C4-2B (cell line): Measurements from ENCODE around the gene ATOSA.

ENCODE experiments used
- H3K27ac ChIP-seq: fragments of 450-650 bp; 2 replicates; pipeline ENCODE4 v1.5.1; 2017
- ZFX ChIP-seq: fragments of 450-650 bp; IDR thresholded peaks from 2 replicates; pipeline ENCODE4 v1.6.1; 2017
- TF ChIP-seq, protein P1 (sequence below): fragments of 450-650 bp; conservative IDR thresholded peaks from 2 replicates; pipeline ENCODE4 v1.5.1; 2017; ENCODE audit warnings: mild to moderate bottlenecking

The ATOSA gene, protein sequence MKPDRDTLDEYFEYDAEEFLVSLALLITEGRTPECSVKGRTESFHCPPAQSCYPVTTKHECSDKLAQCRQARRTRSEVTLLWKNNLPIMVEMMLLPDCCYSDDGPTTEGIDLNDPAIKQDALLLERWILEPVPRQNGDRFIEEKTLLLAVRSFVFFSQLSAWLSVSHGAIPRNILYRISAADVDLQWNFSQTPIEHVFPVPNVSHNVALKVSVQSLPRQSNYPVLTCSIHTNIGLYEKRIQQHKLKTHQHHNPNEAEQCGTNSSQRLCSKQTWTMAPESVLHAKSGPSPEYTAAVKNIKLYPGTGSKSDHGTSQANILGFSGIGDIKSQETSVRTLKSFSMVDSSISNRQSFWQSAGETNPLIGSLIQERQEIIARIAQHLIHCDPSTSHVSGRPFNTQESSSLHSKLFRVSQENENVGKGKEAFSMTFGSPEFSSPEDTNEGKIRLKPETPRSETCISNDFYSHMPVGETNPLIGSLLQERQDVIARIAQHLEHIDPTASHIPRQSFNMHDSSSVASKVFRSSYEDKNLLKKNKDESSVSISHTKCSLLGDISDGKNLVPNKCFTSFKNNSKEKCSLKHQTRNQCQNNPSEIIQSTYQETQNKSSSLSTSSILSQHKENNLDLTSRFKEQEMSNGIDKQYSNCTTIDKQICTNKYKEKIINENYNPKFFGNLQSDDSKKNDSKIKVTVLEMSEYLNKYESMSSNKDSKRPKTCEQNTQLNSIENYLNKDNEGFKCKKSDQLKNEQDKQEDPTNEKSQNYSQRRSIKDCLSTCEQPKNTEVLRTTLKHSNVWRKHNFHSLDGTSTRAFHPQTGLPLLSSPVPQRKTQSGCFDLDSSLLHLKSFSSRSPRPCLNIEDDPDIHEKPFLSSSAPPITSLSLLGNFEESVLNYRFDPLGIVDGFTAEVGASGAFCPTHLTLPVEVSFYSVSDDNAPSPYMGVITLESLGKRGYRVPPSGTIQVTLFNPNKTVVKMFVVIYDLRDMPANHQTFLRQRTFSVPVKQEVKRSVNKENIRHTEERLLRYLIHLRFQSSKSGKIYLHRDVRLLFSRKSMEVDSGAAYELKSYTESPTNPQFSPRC

DNA sequence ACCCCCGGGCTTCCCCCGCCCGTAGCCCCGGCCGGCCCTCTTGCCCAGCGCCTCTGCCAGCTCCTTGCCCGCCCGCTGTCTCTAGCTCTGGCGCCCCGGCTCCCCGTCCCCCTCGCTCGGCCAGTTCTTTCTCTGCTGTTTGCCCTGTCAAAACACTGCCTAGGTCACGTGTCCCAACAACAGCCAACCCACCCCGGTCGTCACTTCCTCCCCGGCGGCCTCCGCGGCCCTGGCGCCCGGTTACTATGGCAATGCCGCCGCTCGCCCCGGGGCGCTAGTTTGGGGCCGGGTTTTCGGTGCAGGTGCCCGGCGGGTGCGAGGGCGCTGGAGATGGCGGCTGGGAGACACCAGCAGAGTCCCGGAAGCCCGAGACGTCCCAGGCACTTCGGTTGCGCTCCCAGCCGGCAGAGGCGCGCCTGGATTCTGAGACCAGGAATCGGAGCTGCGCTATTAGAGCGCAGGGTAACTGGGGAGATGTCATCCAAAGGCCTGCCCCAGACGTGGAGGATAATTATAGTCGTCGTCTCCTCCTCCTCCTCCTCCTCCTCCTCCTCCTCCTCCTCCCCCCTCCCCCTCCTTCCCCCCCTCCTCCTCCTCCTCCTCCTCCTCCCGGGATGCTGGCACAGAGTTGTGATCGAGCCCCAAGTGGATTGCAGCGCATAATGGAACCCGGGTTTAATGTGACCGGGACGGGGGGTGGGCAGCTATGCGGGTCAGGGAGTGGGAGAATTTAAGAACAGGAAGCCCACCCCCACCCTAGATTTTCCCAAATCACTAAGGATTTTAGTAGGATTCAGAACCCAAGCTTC is at the start of gene ATOSA:
TSS of gene ATOSA (minus strand) at position 157 of the 809 bp plus-strand sequence. CDS start 1,367 bp downstream, outside the sequence.
- H3K27ac ChIP-seq, result peak within 1 kb of the TSS; percentile 98
- TF ChIP-seq, protein P1, sequence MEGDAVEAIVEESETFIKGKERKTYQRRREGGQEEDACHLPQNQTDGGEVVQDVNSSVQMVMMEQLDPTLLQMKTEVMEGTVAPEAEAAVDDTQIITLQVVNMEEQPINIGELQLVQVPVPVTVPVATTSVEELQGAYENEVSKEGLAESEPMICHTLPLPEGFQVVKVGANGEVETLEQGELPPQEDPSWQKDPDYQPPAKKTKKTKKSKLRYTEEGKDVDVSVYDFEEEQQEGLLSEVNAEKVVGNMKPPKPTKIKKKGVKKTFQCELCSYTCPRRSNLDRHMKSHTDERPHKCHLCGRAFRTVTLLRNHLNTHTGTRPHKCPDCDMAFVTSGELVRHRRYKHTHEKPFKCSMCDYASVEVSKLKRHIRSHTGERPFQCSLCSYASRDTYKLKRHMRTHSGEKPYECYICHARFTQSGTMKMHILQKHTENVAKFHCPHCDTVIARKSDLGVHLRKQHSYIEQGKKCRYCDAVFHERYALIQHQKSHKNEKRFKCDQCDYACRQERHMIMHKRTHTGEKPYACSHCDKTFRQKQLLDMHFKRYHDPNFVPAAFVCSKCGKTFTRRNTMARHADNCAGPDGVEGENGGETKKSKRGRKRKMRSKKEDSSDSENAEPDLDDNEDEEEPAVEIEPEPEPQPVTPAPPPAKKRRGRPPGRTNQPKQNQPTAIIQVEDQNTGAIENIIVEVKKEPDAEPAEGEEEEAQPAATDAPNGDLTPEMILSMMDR, result 0 out of 2 replicates have a peak, but pooled peaks have one; percentile 15
- no peak for TF ChIP-seq ZFX

DNA sequence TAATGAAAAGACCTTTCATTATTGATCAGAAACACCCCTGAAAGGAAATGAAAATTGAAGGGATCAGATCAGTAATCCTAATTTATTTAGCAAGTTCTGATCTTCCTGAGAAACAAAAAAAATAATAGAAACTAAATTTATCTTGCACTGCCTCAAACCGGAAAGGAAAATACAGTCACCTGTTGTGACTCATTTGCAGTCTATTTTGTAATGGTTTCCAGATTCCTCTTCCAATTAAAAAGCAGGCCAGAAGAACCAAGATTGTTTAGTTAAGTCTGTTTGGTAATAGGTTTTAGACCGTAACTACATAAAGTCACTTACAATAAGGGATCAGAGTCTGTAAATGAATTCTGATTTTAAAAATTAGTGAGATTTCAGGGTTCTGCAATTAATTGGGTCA is 49.7 kb upstream of the ATOSA start:
- H3K27ac ChIP-seq, result no peak overlapping the region
- TF ChIP-seq, protein P1, result no peak
- TF ChIP-seq ZFX, result no peak

DNA sequence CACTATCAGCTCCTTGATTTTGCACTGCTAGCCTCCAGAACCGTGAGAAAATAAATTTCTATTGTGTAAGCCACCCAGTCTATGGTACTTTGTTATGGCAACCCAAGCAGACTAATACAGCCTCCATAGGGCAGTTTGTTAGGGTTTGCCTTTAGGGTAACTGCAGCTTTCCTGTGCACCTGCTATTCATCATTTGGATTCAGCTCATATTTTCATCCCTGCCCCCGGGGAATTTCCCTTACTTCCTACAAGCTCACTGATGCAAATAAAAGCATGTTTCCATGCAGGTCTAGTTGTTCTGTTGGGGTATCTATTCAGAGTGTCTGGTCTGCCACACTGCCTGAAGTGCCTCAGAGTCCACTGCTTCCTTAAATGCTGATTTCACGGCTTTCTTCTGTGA is 48.6 kb upstream of the ATOSA start:
- TF ChIP-seq, protein P1, result no peak
- no peak for TF ChIP-seq ZFX
- H3K27ac ChIP-seq, result no peak overlapping the region

DNA sequence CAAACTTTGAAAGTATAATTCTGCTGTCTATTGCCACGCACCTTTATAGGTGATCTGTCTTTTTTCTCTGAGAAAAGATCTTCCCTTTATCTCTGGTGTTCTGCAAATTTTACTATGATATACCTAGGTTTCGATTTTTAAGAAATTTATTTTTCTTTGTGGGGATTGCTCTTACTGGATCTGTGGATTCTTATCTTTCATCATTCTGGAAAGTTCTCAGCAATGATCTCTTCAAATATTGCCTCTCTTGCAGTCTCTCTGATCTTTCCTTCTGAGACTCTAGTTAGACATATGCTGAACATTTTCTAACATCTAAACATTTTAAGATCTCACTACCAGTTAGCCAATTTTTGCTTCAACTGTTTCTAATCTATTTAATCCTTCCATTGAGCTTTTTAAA is 47.0 kb upstream of the ATOSA start:
- H3K27ac ChIP-seq, result no peak overlapping the region
- no peak for TF ChIP-seq ZFX
- TF ChIP-seq, protein P1, result no peak

DNA sequence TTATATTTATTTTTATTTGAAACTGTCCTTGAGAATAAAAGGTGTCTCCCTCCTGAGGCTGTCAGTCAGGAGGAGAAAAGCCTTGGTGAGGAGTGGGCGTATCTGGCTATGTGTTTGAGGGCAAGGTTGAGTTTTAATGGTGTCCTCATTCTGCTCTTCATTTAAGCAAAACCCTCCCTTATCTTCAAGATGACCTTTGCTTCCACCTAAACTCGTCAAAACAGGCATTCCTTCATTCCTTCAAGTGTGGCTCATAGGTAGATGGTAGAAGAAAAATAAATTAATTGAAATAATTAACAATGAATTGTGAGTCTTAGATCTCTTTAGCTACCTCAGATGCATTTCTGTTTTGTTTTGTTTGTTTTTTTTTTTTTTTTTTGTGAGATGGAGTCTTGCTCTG is 39.4 kb upstream of the ATOSA start:
- no peak overlapping the region for H3K27ac ChIP-seq
- TF ChIP-seq, protein P1, result no peak
- no peak for TF ChIP-seq ZFX

DNA sequence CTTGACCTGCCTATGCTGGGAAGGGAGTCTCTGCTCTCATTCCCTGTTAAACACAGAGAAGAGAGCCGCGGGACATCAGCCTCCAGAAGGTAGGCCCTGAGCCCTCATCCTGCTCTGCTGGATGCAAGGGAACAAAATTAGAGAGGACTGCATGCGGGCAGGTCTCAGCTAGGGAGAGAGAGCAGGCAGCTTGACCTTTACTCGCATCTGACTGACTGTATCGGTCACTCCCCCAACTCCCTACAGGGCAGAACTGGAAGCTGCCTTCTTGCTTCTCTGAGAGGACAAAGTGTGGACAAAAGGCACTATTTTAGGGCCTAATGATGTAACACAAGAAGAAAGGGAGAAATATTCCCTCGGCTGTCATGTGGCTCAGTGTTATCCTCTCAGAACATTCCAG is 38.7 kb upstream of the ATOSA start:
- TF ChIP-seq ZFX, result no peak
- TF ChIP-seq, protein P1, result no peak

More for the DNA sequence above, 38.7 kb upstream of the ATOSA start:
- H3K27ac ChIP-seq, result no peak overlapping the region
